H1 (cell line): Measurements from ENCODE around the gene BLTP2. TPM values are rescaled to one million over a fixed set of nuclear protein-coding genes. Genes with fewer than 3 reads are reported as not detected.

Source experiments
- CTCF ChIA-PET: fragments of 300-600 bp; sonication (Branson Sonifier 250); formaldehyde crosslinking; loops from one replicate; lab custom pipeline; 2021; ENCODE audit not compliant: partially characterized antibody; lab: Charles Lee
- POLR2A ChIA-PET: fragments of 300-600 bp; sonication (Branson Sonifier 250); formaldehyde crosslinking; loops from one replicate; lab custom pipeline; 2021; ENCODE audit warnings: inconsistent platforms; ENCODE audit not compliant: partially characterized antibody; lab: Charles Lee
- DNase-seq, 2 experiments: peaks; one replicate each; pipeline versions ENCODE4 v3.0.0 to v3.0.0-alpha.2; 2010 to 2022; ENCODE audit warnings: low spot score in 2 of 2, low read depth in 1 of 2, mixed read lengths in 1 of 2
- FAIRE-seq: peaks from 2 replicates; lab custom pipeline; 2011; peaks lifted over from hg19 to GRCh38; lab: Jason Lieb, UNC
- H2AFZ ChIP-seq: 2 replicates; pipeline ENCODE4 v1.8.1; 2012; ENCODE audit warnings: low read length, inconsistent platforms
- H2AK5ac ChIP-seq: 2 replicates; pipeline ENCODE4 v1.6.1; 2013; ENCODE audit warnings: low read depth, low read length
- H2BK120ac ChIP-seq: replicated peaks from 2 replicates; pipeline ENCODE3; 2013; ENCODE audit warnings: low read depth, low read length, inconsistent platforms
- H2BK12ac ChIP-seq: 2 replicates; pipeline ENCODE4 v1.6.1; 2013; ENCODE audit warnings: low read depth, low read length
- H2BK15ac ChIP-seq: 2 replicates; pipeline ENCODE4 v1.6.1; 2013; ENCODE audit warnings: low read length
- H2BK20ac ChIP-seq: 2 replicates; pipeline ENCODE4 v1.6.1; 2013; ENCODE audit warnings: low read length
- H2BK5ac ChIP-seq: 2 replicates; pipeline ENCODE4 v1.6.1; 2013; ENCODE audit warnings: low read depth, low read length
- H3K14ac ChIP-seq: 2 replicates; pipeline ENCODE4 v1.6.1; 2013; ENCODE audit warnings: inconsistent platforms; ENCODE audit not compliant: insufficient read length
- H3K18ac ChIP-seq: 2 replicates; pipeline ENCODE4 v1.6.1; 2013; ENCODE audit warnings: low read length; ENCODE audit errors: extremely low read depth
- H3K23ac ChIP-seq: 2 replicates; pipeline ENCODE4 v1.6.1; 2013; ENCODE audit warnings: inconsistent platforms; ENCODE audit not compliant: insufficient read length
- H3K23me2 ChIP-seq: 2 replicates; pipeline ENCODE4 v1.6.1; 2013; ENCODE audit warnings: low read depth, low read length
- H3K27ac ChIP-seq: 2 replicates; pipeline ENCODE4 v1.6.1; 2011; ENCODE audit warnings: low read depth, low read length, inconsistent platforms
- H3K27me3 ChIP-seq, 4 experiments: replicated peaks in 1 of 4; 1 replicate in 1 of 4; 2 replicates in 3 of 4; pipeline versions ENCODE4 v1.6.1 to v1.8.1; 2011 to 2013; ENCODE audit warnings: low read length in 3 of 4, mild to moderate bottlenecking in 3 of 4, inconsistent platforms in 2 of 4, mixed read lengths in 2 of 4, moderate library complexity in 1 of 4; ENCODE audit not compliant: control insufficient read depth in 3 of 4, insufficient read depth in 3 of 4; ENCODE audit errors: extremely low read depth in 1 of 4
- H3K36me3 ChIP-seq, 4 experiments: 2 replicates each; pipeline versions ENCODE4 v1.6.1 to v1.8.1; 2011 to 2013; ENCODE audit warnings: mild to moderate bottlenecking in 4 of 4, low read length in 3 of 4, moderate library complexity in 2 of 4, control low read depth in 1 of 4, inconsistent platforms in 1 of 4; ENCODE audit not compliant: insufficient read depth in 4 of 4, control insufficient read depth in 2 of 4
- H3K4ac ChIP-seq: replicated peaks from 2 replicates; pipeline ENCODE3; 2013; ENCODE audit warnings: low read length, low read depth, mixed read lengths, inconsistent platforms; ENCODE audit not compliant: insufficient read length
- H3K4me1 ChIP-seq, 4 experiments: replicated peaks in 1 of 4; 1 replicate in 1 of 4; 2 replicates in 3 of 4; pipeline versions ENCODE4 v1.6.1 to v1.8.1; 2011 to 2013; ENCODE audit warnings: low read length in 3 of 4, inconsistent platforms in 2 of 4, mixed read lengths in 1 of 4; ENCODE audit not compliant: insufficient read depth in 4 of 4, control insufficient read depth in 3 of 4
- H3K4me2 ChIP-seq, 2 experiments: 2 replicates each; pipeline versions ENCODE4 v1.6.1 to v1.8.1; 2011 to 2013; ENCODE audit warnings: low read depth in 2 of 2, low read length in 2 of 2, control low read depth in 1 of 2, inconsistent platforms in 1 of 2, mild to moderate bottlenecking in 1 of 2; ENCODE audit not compliant: insufficient read depth in 1 of 2
- H3K4me3 ChIP-seq, 4 experiments: fragments of 200-600, 300-600 bp in 1 of 4; sonication (generic), shearing (Covaris generic), sonication (Bioruptor Twin) in 1 of 4; 2 replicates each; pipeline versions ENCODE4 v1.5.1 to v1.8.1; 2011 to 2016; ENCODE audit warnings: low read length in 4 of 4, low read depth in 3 of 4, control low read depth in 2 of 4, inconsistent platforms in 2 of 4, mild to moderate bottlenecking in 2 of 4, mixed read lengths in 1 of 4, moderate library complexity in 1 of 4; ENCODE audit not compliant: insufficient read depth in 2 of 4; ENCODE audit errors: extremely low read depth in 1 of 4
- H3K56ac ChIP-seq: replicated peaks from 2 replicates; pipeline ENCODE3; 2013; ENCODE audit warnings: low read depth, mild to moderate bottlenecking, mixed read lengths, low read length, inconsistent platforms; ENCODE audit not compliant: insufficient read length
- H3K79me1 ChIP-seq: 2 replicates; pipeline ENCODE4 v1.6.1; 2013; ENCODE audit warnings: low read depth, low read length, control low read depth
- H3K79me2 ChIP-seq, 2 experiments: 2 replicates each; pipeline versions ENCODE4 v1.6.1 to v1.8.1; 2012 to 2013; ENCODE audit warnings: low read length in 2 of 2, mild to moderate bottlenecking in 2 of 2, inconsistent platforms in 1 of 2; ENCODE audit not compliant: insufficient read depth in 2 of 2, control insufficient read depth in 1 of 2
- H3K9ac ChIP-seq, 4 experiments: replicated peaks in 1 of 4; 1 replicate in 1 of 4; 2 replicates in 3 of 4; pipeline versions ENCODE4 v1.6.1 to v1.8.1; 2011 to 2013; ENCODE audit warnings: low read depth in 3 of 4, low read length in 3 of 4, control low read depth in 2 of 4, mild to moderate bottlenecking in 2 of 4, moderate library complexity in 2 of 4, inconsistent platforms in 1 of 4; ENCODE audit errors: extremely low read depth in 1 of 4
- H3K9me3 ChIP-seq, 2 experiments: 2 replicates each; pipeline versions ENCODE4 v1.6.1 to v1.8.1; 2012 to 2013; ENCODE audit warnings: mild to moderate bottlenecking in 2 of 2, moderate library complexity in 2 of 2, control low read depth in 1 of 2, inconsistent platforms in 1 of 2, low read depth in 1 of 2, low read length in 1 of 2, mixed read lengths in 1 of 2; ENCODE audit not compliant: insufficient read depth in 2 of 2
- H4K20me1 ChIP-seq, 2 experiments: replicated peaks in 1 of 2; 2 replicates each; pipeline versions ENCODE3 to v1.8.1; 2011 to 2013; ENCODE audit warnings: inconsistent platforms in 2 of 2, low read length in 2 of 2, mild to moderate bottlenecking in 1 of 2; ENCODE audit not compliant: insufficient read depth in 2 of 2, control insufficient read depth in 1 of 2
- H4K5ac ChIP-seq: 2 replicates; pipeline ENCODE4 v1.6.1; 2013; ENCODE audit warnings: low read length, low read depth, mixed read lengths, inconsistent platforms; ENCODE audit not compliant: insufficient read length
- H4K8ac ChIP-seq: 2 replicates; pipeline ENCODE4 v1.8.0; 2013; ENCODE audit warnings: mild to moderate bottlenecking, moderate library complexity, low read length, inconsistent platforms; ENCODE audit not compliant: insufficient read depth; ENCODE audit errors: extremely low read depth
- H4K91ac ChIP-seq: replicated peaks from 2 replicates; pipeline ENCODE3; 2013; ENCODE audit warnings: low read length, mixed read lengths, inconsistent platforms; ENCODE audit not compliant: insufficient read length
- ASH2L ChIP-seq: fragments of 200-600, 300-600 bp; sonication (generic); IDR thresholded peaks from one replicate; pipeline ENCODE4 v1.7.1; 2017; ENCODE audit warnings: low read length
- BACH1 ChIP-seq: IDR thresholded peaks from 2 replicates; pipeline ENCODE4 v1.6.1; 2012; ENCODE audit warnings: low read length, improper control_type of control experiment
- BRCA1 ChIP-seq: IDR thresholded peaks from 2 replicates; pipeline ENCODE4 v1.6.1; 2012; ENCODE audit warnings: low read depth, low read length, improper control_type of control experiment
- CREB1 ChIP-seq: IDR thresholded peaks from 2 replicates; pipeline ENCODE4 v1.6.1; 2012; ENCODE audit warnings: inconsistent platforms
- EGR1 ChIP-seq: IDR thresholded peaks from 2 replicates; pipeline ENCODE4 v1.6.1; 2011; ENCODE audit warnings: low read depth, low read length, borderline replicate concordance
- FOSL1 ChIP-seq: IDR thresholded peaks from 2 replicates; pipeline ENCODE4 v1.6.1; 2011; ENCODE audit warnings: mild to moderate bottlenecking, low read depth, low read length, moderate library complexity; ENCODE audit not compliant: insufficient read depth
- NANOG ChIP-seq: IDR thresholded peaks from 2 replicates; pipeline ENCODE4 v1.6.1; 2011; ENCODE audit warnings: low read length, low read depth, mild to moderate bottlenecking, inconsistent platforms; ENCODE audit not compliant: insufficient read depth, poor library complexity, severe bottlenecking
- POLR2A ChIP-seq, 2 experiments: IDR thresholded peaks; 1 replicate in 1 of 2; 2 replicates in 1 of 2; pipeline ENCODE4 v1.6.1; 2011; ENCODE audit warnings: low read depth in 2 of 2, low read length in 2 of 2, mild to moderate bottlenecking in 2 of 2; ENCODE audit errors: control extremely low read depth in 1 of 2
- SP4 ChIP-seq: IDR thresholded peaks from 2 replicates; pipeline ENCODE4 v1.6.1; 2012; ENCODE audit warnings: low read length, inconsistent platforms
- TEAD4 ChIP-seq: IDR thresholded peaks from 2 replicates; pipeline ENCODE4 v1.6.1; 2012; ENCODE audit warnings: low read depth, low read length, inconsistent platforms, mixed read lengths
- YY1 ChIP-seq: IDR thresholded peaks from 2 replicates; pipeline ENCODE4 v1.6.1; 2011; ENCODE audit warnings: low read depth, mild to moderate bottlenecking, low read length
- ZNF274 ChIP-seq: IDR thresholded peaks from 2 replicates; pipeline ENCODE4 v1.7.0; 2012; ENCODE audit warnings: low read length, borderline replicate concordance; ENCODE audit errors: extremely low read depth
- WGBS, 2 experiments: shearing (Covaris generic) in 1 of 2; methylation state at CpG; one replicate each; pipeline versions ENCODE4 v1.1.6 to v1.1.7; 2013 to 2015; ENCODE audit warnings: low lambda C conversion rate in 2 of 2, mixed read lengths in 2 of 2, inconsistent platforms in 1 of 2, low coverage in 1 of 2, missing lambda C conversion rate in 1 of 2; ENCODE audit not compliant: insufficient replicate concordance in 2 of 2, insufficient coverage in 1 of 2, insufficient read length in 1 of 2; ENCODE audit errors: extremely low coverage in 1 of 2, missing lambda C conversion rate in 1 of 2; 5-methylcytosine and 5-hydroxymethylcytosine counted together
- polyA plus RNA-seq, 7 experiments: library from polyadenylated mRNA; depleted of rRNA in 3 of 7; stranded (reverse) in 5 of 7; unstranded in 2 of 7; fragments of >200 nt in 5 of 7; fragments of 200-250 nt in 2 of 7; gene quantifications; 1 replicate in 5 of 7; 2 replicates in 1 of 7; 4 replicates in 1 of 7; pipeline versions ENCODE4 v1.2.1 to v1.2.3, GENCODE V29; 2011 to 2013; ENCODE audit warnings: missing spikeins in 2 of 7, mixed read lengths in 2 of 7
- total RNA-seq: library from RNA; stranded (reverse); fragmentation: NEBNext Ultra II Directional; extraction: Animal tissue kit (Norgen Biotek cat#: 25700); gene quantifications from 2 replicates; pipeline ENCODE4 v1.2.1, GENCODE V29; 2021
- TF ChIP-seq, protein P1 (sequence below): IDR thresholded peaks from 2 replicates; pipeline ENCODE4 v1.6.1; 2012; ENCODE audit warnings: low read length, inconsistent platforms

Gene BLTP2
- total and polyA plus RNA-seq, 2 of the 8 experiments (the other 6 are each of a cell fraction or from before 2014, with no cell fraction given), result 80.9 to 140 TPM

DNA sequence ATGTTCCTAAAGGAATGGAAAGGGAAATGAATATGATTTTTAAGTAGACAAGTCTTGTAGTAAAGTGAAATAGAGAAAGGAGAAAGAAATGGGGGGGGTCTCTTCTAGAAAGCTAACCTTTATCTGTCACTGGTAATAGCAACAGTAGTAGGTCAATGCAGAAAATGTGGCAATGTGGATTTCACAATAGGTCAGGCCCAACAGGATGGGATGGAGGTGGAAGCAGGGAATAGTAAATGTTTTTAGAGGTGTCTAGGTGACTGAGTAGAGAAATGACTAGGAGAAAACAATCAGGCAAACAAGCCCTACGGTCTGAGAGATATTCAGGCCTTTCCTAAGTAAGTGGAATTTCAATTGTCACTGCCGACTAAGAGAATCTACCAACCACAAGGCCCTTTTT lies 24.9 kb downstream of the BLTP2 start:
- Histone ChIP-seq H3K27me3 (no peaks in the 10 kb centered on the region), H4K8ac (no peak overlapping the region), H3K4me2 (no peak overlapping the region), H3K79me2 (no peaks in the 10 kb centered on the region), H2BK12ac (no peak overlapping the region), H3K4me1 (no peaks in the 10 kb centered on the region), H3K23ac (no peak overlapping the region), H2BK15ac (no peak overlapping the region), H4K5ac (no peak overlapping the region), H3K27ac (no peak overlapping the region), H3K9me3 (no peaks in the 10 kb centered on the region), H2AFZ (no peak overlapping the region)
- WGBS, 2 experiments, result 100% methylated on average over 2 of the region's 2 CpGs; no CpG with 5 or more reads in 1 of the 2 experiments
- FAIRE-seq, result no peak
- POLR2A ChIA-PET, result interaction anchor here (0.9 to 14.8 kb wide), 5 partner anchors 8 to 90 kb away, joined by 3 to 163 read pairs (median 4); no protein-coding TSS in a partner anchor
- no peak for DNase-seq
- no peak for TF ChIP-seq ASH2L
- TF ChIP-seq BACH1, result no peak
- no peak for TF ChIP-seq NANOG
- TF ChIP-seq, protein P1, sequence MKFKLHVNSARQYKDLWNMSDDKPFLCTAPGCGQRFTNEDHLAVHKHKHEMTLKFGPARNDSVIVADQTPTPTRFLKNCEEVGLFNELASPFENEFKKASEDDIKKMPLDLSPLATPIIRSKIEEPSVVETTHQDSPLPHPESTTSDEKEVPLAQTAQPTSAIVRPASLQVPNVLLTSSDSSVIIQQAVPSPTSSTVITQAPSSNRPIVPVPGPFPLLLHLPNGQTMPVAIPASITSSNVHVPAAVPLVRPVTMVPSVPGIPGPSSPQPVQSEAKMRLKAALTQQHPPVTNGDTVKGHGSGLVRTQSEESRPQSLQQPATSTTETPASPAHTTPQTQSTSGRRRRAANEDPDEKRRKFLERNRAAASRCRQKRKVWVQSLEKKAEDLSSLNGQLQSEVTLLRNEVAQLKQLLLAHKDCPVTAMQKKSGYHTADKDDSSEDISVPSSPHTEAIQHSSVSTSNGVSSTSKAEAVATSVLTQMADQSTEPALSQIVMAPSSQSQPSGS, result no peak
- no peak for TF ChIP-seq POLR2A (IDR thresholded peaks at IDR 0.05; ENCODE audit: control extremely low read depth in 1 of 2, low read depth in 2 of 2, low read length in 2 of 2)
- no peak for TF ChIP-seq YY1
- TF ChIP-seq EGR1, result no peak
- TF ChIP-seq CREB1, result no peak
- no peak for TF ChIP-seq TEAD4
- no peak for TF ChIP-seq ZNF274
- no peak for TF ChIP-seq BRCA1
- no peak for TF ChIP-seq FOSL1
- no peak for TF ChIP-seq SP4
- TF ChIP-seq, all 59 proteins: peak for 0
- H2BK120ac ChIP-seq, result no peak overlapping the region
- no peak overlapping the region for H2BK20ac ChIP-seq
- H3K18ac ChIP-seq, result no peak overlapping the region
- no peak overlapping the region for H2AK5ac ChIP-seq
- H3K23me2 ChIP-seq, result no peaks in the 10 kb centered on the region
- H2BK5ac ChIP-seq, result no peak overlapping the region
- H4K91ac ChIP-seq, result no peak overlapping the region
- H3K4me3 ChIP-seq, result no peak overlapping the region
- H3K36me3 ChIP-seq, result peaks cover 66 to 95% (median 87%) of the 10 kb centered on the region in 4 experiments
- CTCF ChIA-PET, result interaction anchor here (0.6 to 2.1 kb wide), 3 partner anchors 10 to 172 kb away, joined by 3 to 11 read pairs (median 5); no protein-coding TSS in a partner anchor
- no peak overlapping the region for H3K14ac ChIP-seq
- H3K9ac ChIP-seq, result no peak overlapping the region
- no peak overlapping the region for H3K4ac ChIP-seq
- 0 out of 2 replicates have a peak, but pooled peaks cover 2% of the 10 kb centered on the region for H3K79me1 ChIP-seq
- H4K20me1 ChIP-seq, result peaks cover 2 to 6% of the 10 kb centered on the region in 2 experiments
- H3K56ac ChIP-seq, result no peak overlapping the region
